Activated CD8-positive, alpha-beta memory T cell treated with anti-CD3 and anti-CD28 coated beads, Interleukin-2, amount 10 ng/mL, durations not matched to agents 7 days and 5 days (primary cell): ENCODE measurements around the gene PLXND1. TPM values are rescaled to one million over a fixed set of nuclear protein-coding genes. Genes with fewer than 3 reads are reported as not detected.
A peak's percentile ranks its signal among the peaks of the same experiment; 100 is the strongest.

Experiments
- ATAC-seq: fragments of 150-1000 bp; cut with Tn5 transposase; one replicate; pipeline ENCODE4 v1.10.0; 2021; ENCODE audit warnings: moderate library complexity
- CTCF ChIA-PET: fragments of 350-600 bp; sonication (Branson Sonifier 250); formaldehyde crosslinking; loops from one replicate; lab custom pipeline; 2021; ENCODE audit warnings: antibody characterized with exemption; lab: Charles Lee
- DNase-seq: peaks from one replicate; pipeline ENCODE4 v3.0.0-alpha.2; 2020
- H3K27ac Mint-ChIP-seq: one replicate; pipeline ENCODE4 v1.8.0; 2021; ENCODE audit warnings: mild to moderate bottlenecking, mixed read lengths
- H3K27me3 Mint-ChIP-seq: one replicate; pipeline ENCODE4 v1.8.0; 2021; ENCODE audit warnings: mixed read lengths
- H3K36me3 Mint-ChIP-seq: one replicate; pipeline ENCODE4 v1.8.0; 2021; ENCODE audit warnings: mild to moderate bottlenecking, mixed read lengths
- H3K4me1 Mint-ChIP-seq: one replicate; pipeline ENCODE4 v1.8.0; 2021; ENCODE audit warnings: mixed read lengths
- H3K4me3 Mint-ChIP-seq: one replicate; pipeline ENCODE4 v1.8.0; 2021; ENCODE audit warnings: mild to moderate bottlenecking, moderate library complexity, mixed read lengths
- H3K9me3 Mint-ChIP-seq: one replicate; pipeline ENCODE4 v1.8.0; 2022; ENCODE audit warnings: low read depth, mixed read lengths
- total RNA-seq, 2 experiments: library from RNA; stranded (reverse); gene quantifications; one replicate each; pipeline ENCODE4 v1.2.3, GENCODE V29; 2021

Gene PLXND1
- total RNA-seq, 2 experiments from 2014 or later = 1.1 to 3.0 TPM

GRCh38 chr3:129638481-129638880 is 32.0 kb upstream of the PLXND1 start:
- Mint-ChIP-seq H3K27me3 (peaks cover 13% of the 10 kb centered on the region), H3K4me1 (no peaks in the 10 kb centered on the region), H3K36me3 (no peaks in the 10 kb centered on the region), H3K27ac (no peak overlapping the region), H3K9me3 (no peaks in the 10 kb centered on the region), H3K4me3 (no peak overlapping the region)
- DNase-seq = no peak
- no peak for ATAC-seq
- CTCF ChIA-PET = interaction anchor here (1.2 kb wide), 1 partner anchor 10 kb away, joined by 3 read pairs; no protein-coding TSS in a partner anchor

GRCh38 chr3:129636082-129636481 is 29.6 kb upstream of the PLXND1 start:
- Mint-ChIP-seq H3K4me1 (no peaks in the 10 kb centered on the region), H3K4me3 (no peak overlapping the region), H3K9me3 (no peaks in the 10 kb centered on the region), H3K27ac (no peak overlapping the region), H3K27me3 (peaks cover 13% of the 10 kb centered on the region), H3K36me3 (no peaks in the 10 kb centered on the region)
- ATAC-seq (no peak), DNase-seq (no peak)
- CTCF ChIA-PET = no interaction called here

GRCh38 chr3:129635656-129636055 is 29.2 kb upstream of the PLXND1 start:
- peaks cover 13% of the 10 kb centered on the region for H3K27me3 Mint-ChIP-seq
- ATAC-seq (no peak), DNase-seq (no peak)
- H3K9me3 Mint-ChIP-seq = no peaks in the 10 kb centered on the region
- CTCF ChIA-PET = no interaction called here
- no peak overlapping the region for H3K4me3 Mint-ChIP-seq
- no peaks in the 10 kb centered on the region for H3K36me3 Mint-ChIP-seq
- no peak overlapping the region for H3K27ac Mint-ChIP-seq
- H3K4me1 Mint-ChIP-seq = no peaks in the 10 kb centered on the region

GRCh38 chr3:129633751-129634481 is 27.4 kb upstream of the PLXND1 start:
- Mint-ChIP-seq H3K27me3 (peaks cover 13% of the 10 kb centered on the region), H3K36me3 (no peaks in the 10 kb centered on the region), H3K27ac (no peak overlapping the region), H3K4me1 (no peaks in the 10 kb centered on the region), H3K9me3 (no peaks in the 10 kb centered on the region), H3K4me3 (no peak overlapping the region)
- CTCF ChIA-PET = no interaction called here
- ATAC-seq = no peak
- DNase-seq = no peak

GRCh38 chr3:129632977-129633376 is 26.5 kb upstream of the PLXND1 start:
- H3K36me3 Mint-ChIP-seq = no peaks in the 10 kb centered on the region
- CTCF ChIA-PET = no interaction called here
- H3K4me3 Mint-ChIP-seq = no peak overlapping the region

GRCh38 chr3:129632556-129632955 is 26.1 kb upstream of the PLXND1 start:
- Mint-ChIP-seq H3K27me3 (peaks cover 13% of the 10 kb centered on the region), H3K4me3 (no peak overlapping the region), H3K36me3 (no peaks in the 10 kb centered on the region), H3K27ac (no peak overlapping the region), H3K9me3 (no peaks in the 10 kb centered on the region), H3K4me1 (peaks cover 7% of the 10 kb centered on the region)
- no peak for ATAC-seq
- CTCF ChIA-PET = no interaction called here
- no peak for DNase-seq

More at GRCh38 chr3:129632977-129633376, 26.5 kb upstream of the PLXND1 start:
- Mint-ChIP-seq H3K9me3 (no peaks in the 10 kb centered on the region), H3K27ac (no peak overlapping the region), H3K4me1 (peaks cover 3% of the 10 kb centered on the region), H3K27me3 (peaks cover 13% of the 10 kb centered on the region)
- ATAC-seq (no peak), DNase-seq (no peak)

- Mint-ChIP-seq H3K4me3 (no peak overlapping the region), H3K27ac (no peak overlapping the region), H3K36me3 (no peaks in the 10 kb centered on the region), H3K4me1 (peaks cover 11% of the 10 kb centered on the region), H3K27me3 (peaks cover 8% of the 10 kb centered on the region), H3K9me3 (no peaks in the 10 kb centered on the region)
- DNase-seq (no peak), ATAC-seq (no peak)
- CTCF ChIA-PET = interaction anchor here (1.2 kb wide), 1 partner anchor 195 kb away, joined by 3 read pairs; no protein-coding TSS in a partner anchor
Measured at GRCh38 chr3:129632056-129632455, 25.6 kb upstream of the PLXND1 start.

- Mint-ChIP-seq H3K4me3 (no peak overlapping the region), H3K27ac (no peak overlapping the region), H3K36me3 (no peaks in the 10 kb centered on the region), H3K27me3 (peaks cover 9% of the 10 kb centered on the region), H3K9me3 (no peaks in the 10 kb centered on the region), H3K4me1 (peaks cover 20% of the 10 kb centered on the region)
- ATAC-seq = no peak
- CTCF ChIA-PET = interaction anchor here (1.3 to 2.1 kb wide), 4 partner anchors 196 to 202 kb away, joined by 4 to 7 read pairs (median 6); no protein-coding TSS in a partner anchor
- no peak for DNase-seq
Measured at GRCh38 chr3:129629011-129629410, 22.5 kb upstream of the PLXND1 start.

- H3K27ac Mint-ChIP-seq = peak overlapping the region; percentile 25
- H3K4me3 Mint-ChIP-seq = peak overlapping the region; percentile 82
- H3K4me1 Mint-ChIP-seq = peaks cover 20% of the 10 kb centered on the region
- H3K27me3 Mint-ChIP-seq = peaks cover 7% of the 10 kb centered on the region
- no peaks in the 10 kb centered on the region for H3K36me3 Mint-ChIP-seq
- CTCF ChIA-PET = interaction anchor here (0.8 to 2.8 kb wide), 15 partner anchors 10 to 478 kb away, joined by 3 to 28 read pairs (median 4); partner anchors contain the start of genes IFT122 and MBD4
- DNase-seq (no peak), ATAC-seq (no peak)
- H3K9me3 Mint-ChIP-seq = no peaks in the 10 kb centered on the region
Measured at GRCh38 chr3:129628169-129628522, 21.7 kb upstream of the PLXND1 start.

GRCh38 chr3:129627350-129628168 is 21.1 kb upstream of the PLXND1 start:
- no peaks in the 10 kb centered on the region for H3K9me3 Mint-ChIP-seq
- CTCF ChIA-PET = interaction anchor here (0.7 to 2.8 kb wide), 23 partner anchors 9 to 478 kb away, joined by 3 to 28 read pairs (median 3); partner anchors contain the start of genes IFT122 and MBD4
- peak; percentile 46 for ATAC-seq
- H3K4me1 Mint-ChIP-seq = peaks cover 20% of the 10 kb centered on the region
- peak; percentile 78 for DNase-seq
- peaks cover 7% of the 10 kb centered on the region for H3K27me3 Mint-ChIP-seq
- H3K4me3 Mint-ChIP-seq = peak overlapping the region; percentile 82
- peak overlapping the region; percentile 77 for H3K27ac Mint-ChIP-seq
- no peaks in the 10 kb centered on the region for H3K36me3 Mint-ChIP-seq

- Mint-ChIP-seq H3K4me3 (peak overlapping the region; percentile 82), H3K27me3 (peaks cover 7% of the 10 kb centered on the region), H3K36me3 (no peaks in the 10 kb centered on the region), H3K9me3 (no peaks in the 10 kb centered on the region), H3K27ac (peak overlapping the region; percentile 77), H3K4me1 (peaks cover 20% of the 10 kb centered on the region)
- DNase-seq = peak; percentile 85
- peak; percentile 96 for ATAC-seq
- CTCF ChIA-PET = interaction anchor here (0.9 to 2.8 kb wide), 10 partner anchors 8 to 316 kb away, joined by 3 to 28 read pairs (median 3); no protein-coding TSS in a partner anchor
Measured at GRCh38 chr3:129626744-129627349, 20.4 kb upstream of the PLXND1 start.

GRCh38 chr3:129625072-129625874 is 18.8 kb upstream of the PLXND1 start:
- Mint-ChIP-seq H3K4me3 (no peak overlapping the region), H3K9me3 (no peaks in the 10 kb centered on the region), H3K4me1 (peaks cover 20% of the 10 kb centered on the region), H3K36me3 (no peaks in the 10 kb centered on the region), H3K27ac (no peak overlapping the region), H3K27me3 (peaks cover 7% of the 10 kb centered on the region)
- CTCF ChIA-PET = interaction anchor here (0.7 to 2.8 kb wide), 2 partner anchors 134 to 152 kb away, joined by 3 to 28 read pairs; no protein-coding TSS in a partner anchor
- ATAC-seq (no peak), DNase-seq (no peak)
